PFSK-1 (cell line): ENCODE data around the gene EPHA6.

ENCODE experiments used
- FOXP2 ChIP-seq: optimal IDR thresholded peaks from 2 replicates; pipeline ENCODE3; 2011; ENCODE audit warnings: borderline replicate concordance, control low read depth, inconsistent platforms; ENCODE audit not compliant: insufficient read depth; ENCODE audit errors: extremely low read length, extremely low read depth
- POLR2AphosphoS5 ChIP-seq: IDR thresholded peaks from 2 replicates; pipeline ENCODE4 v1.6.1; 2012; ENCODE audit warnings: low read depth, mild to moderate bottlenecking, control low read depth, low read length, moderate library complexity
- REST ChIP-seq, 2 experiments: IDR thresholded peaks; 2 replicates each; pipeline versions ENCODE4 v1.6.1 to v1.8.0; 2011 to 2012; ENCODE audit warnings: low read depth in 2 of 2, low read length in 2 of 2, control low read depth in 1 of 2, inconsistent platforms in 1 of 2, mild to moderate bottlenecking in 1 of 2, moderate library complexity in 1 of 2; ENCODE audit not compliant: insufficient read depth in 1 of 2
- SIN3A ChIP-seq: IDR thresholded peaks from 2 replicates; pipeline ENCODE4 v1.6.1; 2012; ENCODE audit warnings: mild to moderate bottlenecking, low read length, moderate library complexity, borderline replicate concordance; ENCODE audit not compliant: insufficient read depth
- TAF1 ChIP-seq: IDR thresholded peaks from 2 replicates; pipeline ENCODE4 v1.6.1; 2012; ENCODE audit warnings: low read length, control low read depth, borderline replicate concordance; ENCODE audit not compliant: insufficient read depth

The EPHA6 gene

GRCh38 chr3:97487587-97487986 lies 673.2 kb downstream of the EPHA6 start:
- no peak for TF ChIP-seq FOXP2
- no peak for TF ChIP-seq SIN3A
- no peak for TF ChIP-seq TAF1
- TF ChIP-seq POLR2AphosphoS5 = no peak
- no peak for TF ChIP-seq REST (IDR thresholded peaks at IDR 0.05; ENCODE audit: insufficient read depth in 1 of 2, low read depth in 2 of 2, low read length in 2 of 2)

- no peak for TF ChIP-seq REST (IDR thresholded peaks at IDR 0.05; ENCODE audit: insufficient read depth in 1 of 2, low read depth in 2 of 2, low read length in 2 of 2)
- no peak for TF ChIP-seq FOXP2
- no peak for TF ChIP-seq SIN3A
These were observed 674.3 kb downstream of the EPHA6 start for GRCh38 chr3:97488741-97489140.

- TF ChIP-seq TAF1 (no peak), POLR2AphosphoS5 (no peak)
These were observed 681.5 kb downstream of the EPHA6 start for GRCh38 chr3:97495896-97496295.

- TF ChIP-seq REST (IDR thresholded peaks at IDR 0.05; ENCODE audit: insufficient read depth in 1 of 2, low read depth in 2 of 2, low read length in 2 of 2) (no peak), FOXP2 (no peak), POLR2AphosphoS5 (no peak), TAF1 (no peak), SIN3A (no peak)
These were observed 682.7 kb downstream of the EPHA6 start for GRCh38 chr3:97497138-97497537.

- TF ChIP-seq POLR2AphosphoS5 (no peak), TAF1 (no peak), SIN3A (no peak), REST (IDR thresholded peaks at IDR 0.05; ENCODE audit: insufficient read depth in 1 of 2, low read depth in 2 of 2, low read length in 2 of 2) (no peak), FOXP2 (no peak)
These were observed 690.1 kb downstream of the EPHA6 start for GRCh38 chr3:97504463-97504862.

- TF ChIP-seq POLR2AphosphoS5 (no peak), REST (IDR thresholded peaks at IDR 0.05; ENCODE audit: insufficient read depth in 1 of 2, low read depth in 2 of 2, low read length in 2 of 2) (no peak), TAF1 (no peak), FOXP2 (no peak), SIN3A (no peak)
These were observed 696.4 kb downstream of the EPHA6 start for GRCh38 chr3:97510795-97511194.
